K562 (cell line): ENCODE results near the gene RNGTT. TPM values are rescaled to one million over a fixed set of nuclear protein-coding genes. Genes with fewer than 3 reads are reported as not detected.
A peak's percentile ranks its signal among the peaks of the same experiment; 100 is the strongest.

Experiments used
- ATAC-seq: fragments of 200-7000 bp; cut with Tn5 transposase; 3 replicates; pipeline ENCODE4 v1.9.1; 2020; ENCODE audit warnings: moderate library complexity
- BruUV-seq: library from RNA; stranded (reverse); fragments of 400-500 nt; replicated peaks from 2 replicates; lab custom pipeline; 2021; lab: Mats Ljungman, UMichigan
- CTCF ChIA-PET: fragments of 300-600 bp; formaldehyde crosslinking; extraction: SDS; loops from one replicate; lab custom pipeline; 2021; ENCODE audit warnings: low intra/inter-chr PET ratio; lab: Yijun Ruan, JAX
- POLR2A ChIA-PET: fragments of 300-600, 350-650 bp; sonication (Branson Sonifier 250); formaldehyde crosslinking; extraction: SDS; loops from one replicate; lab custom pipeline; 2021; ENCODE audit warnings: antibody characterized with exemption, inconsistent platforms; lab: Yijun Ruan, JAX
- DNase-seq, 4 experiments: peaks; one replicate each; pipeline versions ENCODE4 v3.0.0 to v3.0.0-alpha.2; 2011 to 2018; ENCODE audit warnings: low spot score in 3 of 4, mixed read lengths in 3 of 4; ENCODE audit errors: extremely low read depth in 1 of 4
- FAIRE-seq: peaks from 2 replicates; lab custom pipeline; 2011; peaks lifted over from hg19 to GRCh38; lab: Jason Lieb, UNC
- H2AFZ ChIP-seq: 2 replicates; pipeline ENCODE4 v1.6.0; 2011; ENCODE audit warnings: low read depth, low read length, control low read depth, inconsistent platforms
- H3K27ac ChIP-seq: fragments of 200-600 bp; 3 replicates; pipeline ENCODE4 v1.8.0; 2011; ENCODE audit warnings: low read depth, mild to moderate bottlenecking, control low read depth, inconsistent platforms, low read length, moderate library complexity, mixed read lengths; ENCODE audit errors: extremely low read depth
- H3K27me3 ChIP-seq, 2 experiments: fragments of 300-600 bp in 1 of 2; 2 replicates in 1 of 2; 3 replicates in 1 of 2; pipeline versions ENCODE4 v1.6.0 to v1.8.0; 2011; ENCODE audit warnings: inconsistent platforms in 2 of 2, low read length in 2 of 2, mild to moderate bottlenecking in 1 of 2, mixed read lengths in 1 of 2, moderate library complexity in 1 of 2; ENCODE audit not compliant: control insufficient read depth in 2 of 2, insufficient read depth in 2 of 2
- H3K36me3 ChIP-seq: fragments of 300-600 bp; 3 replicates; pipeline ENCODE4 v1.8.0; 2011; ENCODE audit warnings: mild to moderate bottlenecking, low read length, inconsistent platforms; ENCODE audit not compliant: control insufficient read depth, insufficient read depth
- H3K4me1 ChIP-seq, 2 experiments: fragments of 200-600 bp in 1 of 2; replicated peaks in 1 of 2; 2 replicates in 1 of 2; 3 replicates in 1 of 2; pipeline versions ENCODE4 v1.5.1 to v1.8.0; 2011; ENCODE audit warnings: inconsistent platforms in 2 of 2, low read length in 2 of 2, mild to moderate bottlenecking in 1 of 2, mixed read lengths in 1 of 2, moderate library complexity in 1 of 2; ENCODE audit not compliant: control insufficient read depth in 2 of 2, insufficient read depth in 2 of 2
- H3K4me2 ChIP-seq: 2 replicates; pipeline ENCODE4 v1.6.1; 2011; ENCODE audit warnings: low read length, control low read depth, inconsistent platforms, mixed read lengths; ENCODE audit not compliant: insufficient read depth
- H3K4me3 ChIP-seq: fragments of 200-600 bp; sonication (generic), shearing (Covaris generic); 2 replicates; pipeline ENCODE4 v1.5.1; 2016; ENCODE audit warnings: control low read depth, inconsistent platforms
- H3K79me2 ChIP-seq: fragments of 200-600 bp; 3 replicates; pipeline ENCODE4 v1.8.0; 2011; ENCODE audit warnings: low read length, inconsistent platforms; ENCODE audit not compliant: control insufficient read depth, insufficient read depth
- H3K9ac ChIP-seq, 2 experiments: 2 replicates each; pipeline versions ENCODE4 v1.6.0 to v1.6.1; 2011; ENCODE audit warnings: low read depth in 2 of 2, low read length in 2 of 2, control low read depth in 1 of 2, inconsistent platforms in 1 of 2, mild to moderate bottlenecking in 1 of 2, mixed read lengths in 1 of 2; ENCODE audit not compliant: insufficient read depth in 1 of 2
- H3K9me1 ChIP-seq: one replicate; pipeline ENCODE4 v1.6.0; 2011; ENCODE audit warnings: inconsistent platforms, mild to moderate bottlenecking, low read length, moderate library complexity; ENCODE audit not compliant: control insufficient read depth, insufficient read depth
- H3K9me3 ChIP-seq: replicated peaks from 2 replicates; pipeline ENCODE4 v1.5.1; 2011; ENCODE audit warnings: low read depth, low read length, inconsistent platforms; ENCODE audit not compliant: control insufficient read depth, insufficient read depth
- H4K20me1 ChIP-seq: replicated peaks from 2 replicates; pipeline ENCODE4 v1.6.1; 2011; ENCODE audit warnings: low read length, inconsistent platforms, mixed read lengths; ENCODE audit not compliant: control insufficient read depth, insufficient read depth
- HMG20A ChIP-seq: fragments of 450-650 bp; formaldehyde crosslinking; conservative IDR thresholded peaks from 2 replicates; pipeline ENCODE4 v1.4.0; 2020; ENCODE audit warnings: mild to moderate bottlenecking, mixed read lengths
- ID3 ChIP-seq, 2 experiments: fragments of 250-450 bp in 1 of 2; fragments of 450-650 bp in 1 of 2; sonication (Bioruptor Pico) in 1 of 2; IDR thresholded peaks; 2 replicates each; pipeline versions ENCODE4 v1.6.1 to v1.8.0; 2016 to 2021; ENCODE audit warnings: mild to moderate bottlenecking in 2 of 2, moderate library complexity in 2 of 2, missing compliant biosample characterization in 1 of 2, missing genetic modification characterization in 1 of 2
- NFE2 ChIP-seq: IDR thresholded peaks from 2 replicates; pipeline ENCODE4 v1.6.1; 2014; ENCODE audit warnings: antibody characterized with exemption, low read depth
- PKNOX1 ChIP-seq: fragments of 450-650 bp; IDR thresholded peaks from 2 replicates; pipeline ENCODE4 v1.6.1; 2016
- ZBED1 ChIP-seq: IDR thresholded peaks from 2 replicates; pipeline ENCODE4 v1.6.1; 2014
- ZNF644 ChIP-seq: fragments of 200-800 bp; sonication (Bioruptor generic); IDR thresholded peaks from 2 replicates; pipeline ENCODE4 v1.6.1; 2016; ENCODE audit warnings: low read depth, missing genetic modification characterization, missing compliant biosample characterization
- ZNF695 ChIP-seq: fragments of 450-650 bp; formaldehyde crosslinking; IDR thresholded peaks from 2 replicates; pipeline ENCODE4 v1.4.0; 2020; ENCODE audit warnings: mild to moderate bottlenecking, moderate library complexity
- WGBS: fragments of 100-300 bp; shearing (Covaris generic); methylation state at CpG from one replicate; pipeline ENCODE4 v1.1.6; 2016; ENCODE audit warnings: low coverage, mixed read lengths; ENCODE audit not compliant: insufficient coverage; ENCODE audit errors: missing lambda C conversion rate; 5-methylcytosine and 5-hydroxymethylcytosine counted together
- in situ Hi-C: fragments of 300-500 bp; cut with MboI; formaldehyde crosslinking; loops from 4 replicates; pipeline ENCODE4 v1.15.0; 2018; ENCODE audit warnings: inconsistent platforms, mixed read lengths
- intact Hi-C: fragments of 100-400 bp; cut with micrococcal nuclease; formaldehyde crosslinking; loops from 2 replicates; pipeline ENCODE4 v1.14.2; 2022
- polyA plus RNA-seq, 8 experiments: library from polyadenylated mRNA; depleted of rRNA in 4 of 8; stranded (reverse) in 5 of 8; unstranded in 3 of 8; fragments of >200 nt; fragmentation: Nextera tagmentation in 2 of 8; fragmentation: Illumina TruSeq in 1 of 8; extraction: Ambion mirVana in 2 of 8; extraction: Trizol in 1 of 8; gene quantifications; 2 replicates each; pipeline versions ENCODE4 v1.2.1 to v1.2.3, GENCODE V29; 2011 to 2014; ENCODE audit warnings: inconsistent platforms in 1 of 8, missing spikeins in 1 of 8
- total RNA-seq, 7 experiments: library from RNA; depleted of rRNA in 6 of 7; stranded (reverse); fragments of >200 nt in 6 of 7; fragmentation: Illumina TruSeq in 2 of 7; extraction: Trizol in 2 of 7; gene quantifications; 2 replicates each; pipeline versions ENCODE4 v1.2.1 to v1.2.3, GENCODE V29; 2011 to 2021; ENCODE audit warnings: low replicate concordance in 1 of 7

RNGTT gene
- total and polyA plus RNA-seq, 9 of the 15 experiments (the other 6 are each of a cell fraction or from before 2014, with no cell fraction given) = 6.1 to 31.7 (median 19.5) TPM

GRCh38 chr6:88869263-88870020 is 94.0 kb downstream of the RNGTT start:
- H3K27me3 ChIP-seq = no peaks in the 10 kb centered on the region
- H3K4me1 ChIP-seq = peaks cover 0 to 9% of the 10 kb centered on the region in 2 experiments; a peak in 2 of 5 replicates
- no peaks in the 10 kb centered on the region for H3K79me2 ChIP-seq
- BruUV-seq = no TSS peak
- H3K4me2 ChIP-seq = no peak overlapping the region
- FAIRE-seq (no peak), DNase-seq (no peak), ATAC-seq (no peak)
- 93% methylated on average over 1 of the region's 1 CpG for WGBS
- peaks cover 2% of the 10 kb centered on the region for H3K9me1 ChIP-seq
- in situ Hi-C loops (no loop called here), intact Hi-C loops (loop anchor here (1.0 to 5.0 kb wide), 2 partner anchors 272 to 939 kb away; no protein-coding TSS in a partner anchor)
- no peak overlapping the region for H3K27ac ChIP-seq
- no peaks in the 10 kb centered on the region for H3K9me3 ChIP-seq
- H3K4me3 ChIP-seq = no peak overlapping the region
- no peak overlapping the region for H2AFZ ChIP-seq
- ChIA-PET CTCF (interaction anchor here (0.7 to 2.2 kb wide), 5 partner anchors 89 to 1385 kb away, joined by 3 to 10 read pairs (median 7); no protein-coding TSS in a partner anchor), POLR2A (no interaction called here)
- no peak for TF ChIP-seq ZBED1
- TF ChIP-seq HMG20A (CRISPR knock-in tag) = no peak
- no peak for TF ChIP-seq ZNF644 (tag)
- no peak for TF ChIP-seq ID3 (CRISPR knock-in tag; IDR thresholded peaks at IDR 0.05)
- TF ChIP-seq ID3 (tag; IDR thresholded peaks at IDR 0.05) = no peak
- no peak for TF ChIP-seq PKNOX1
- 0 out of 2 replicates have a peak, but pooled peaks have one; percentile 5 for TF ChIP-seq NFE2
- TF ChIP-seq ZNF695 (CRISPR knock-in tag) = no peak
- no peaks in the 10 kb centered on the region for H4K20me1 ChIP-seq
- no peak overlapping the region for H3K9ac ChIP-seq
- H3K36me3 ChIP-seq = no peaks in the 10 kb centered on the region; the same call in 2 of the 3 replicates
